RPMI7951 (cell line): Measurements from ENCODE around the gene MAML3. TPM values are rescaled to one million over a fixed set of nuclear protein-coding genes. Genes with fewer than 3 reads are reported as not detected.
A peak's percentile ranks its signal among the peaks of the same experiment; 100 is the strongest.

Experiments
- DNase-seq: peaks from one replicate; pipeline ENCODE4 v3.0.0-alpha.2; 2012; ENCODE audit warnings: low read depth
- total RNA-seq: library from RNA; depleted of rRNA; stranded (reverse); fragments of >200 nt; shearing (Covaris generic); gene quantifications from 2 replicates; pipeline ENCODE4 v1.2.3, GENCODE V29; 2014

Gene MAML3
- total RNA-seq, 1 experiment from 2014 or later = 3.2 TPM

DNA sequence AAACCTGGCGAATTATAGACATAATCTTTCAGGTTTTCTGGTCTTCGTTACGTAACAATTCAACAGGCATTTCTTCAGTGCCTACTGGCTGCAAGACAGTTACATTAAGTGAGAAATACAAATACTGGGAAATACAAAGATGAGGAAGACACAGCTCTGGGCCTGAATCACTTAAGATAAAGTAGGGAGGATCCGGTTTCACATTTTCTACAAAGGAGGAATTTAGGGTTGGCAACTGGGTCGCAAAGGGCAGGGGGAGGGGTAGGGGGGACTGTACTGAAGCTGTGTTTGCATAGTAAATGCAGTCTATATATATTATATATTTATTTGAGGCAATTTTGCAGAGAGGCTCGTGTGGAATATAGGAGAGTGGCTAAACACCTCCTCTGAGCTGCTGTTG is 107.4 kb downstream of the MAML3 start:
- DNase-seq = no peak

GRCh38 chr4:140046016-140046415 is 108.0 kb downstream of the MAML3 start:
- no peak for DNase-seq

- peak; percentile 3 for DNase-seq
Measured at GRCh38 chr4:140044337-140044902, 109.6 kb downstream of the MAML3 start.

- DNase-seq = no peak
Measured at GRCh38 chr4:140042634-140043033, 111.3 kb downstream of the MAML3 start.

DNA sequence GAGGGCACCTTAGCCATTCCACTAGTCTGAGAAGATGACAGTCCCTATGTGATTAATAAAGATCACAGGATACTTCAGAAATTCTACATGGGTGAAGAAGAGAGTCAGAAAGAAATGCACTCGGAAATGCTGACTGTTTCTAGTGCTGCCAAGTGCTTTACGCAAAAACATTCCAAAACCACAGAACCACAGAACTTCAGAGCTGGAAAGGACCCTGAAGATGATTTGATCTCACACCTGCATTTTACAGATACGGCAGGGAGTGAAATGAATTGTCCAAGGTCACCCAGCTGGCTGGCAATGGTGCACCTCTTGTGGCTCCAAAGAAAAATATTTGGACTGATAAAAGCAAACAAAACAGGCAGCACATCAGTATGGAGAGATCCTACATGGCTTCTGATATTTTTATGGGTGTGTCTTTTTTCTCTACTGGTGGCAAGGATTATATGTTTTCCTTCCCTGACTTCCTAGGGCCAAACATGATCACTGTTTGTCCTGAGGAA is 115.9 kb downstream of the MAML3 start:
- DNase-seq = peak; percentile 63

GRCh38 chr4:140037353-140038030 is 116.5 kb downstream of the MAML3 start:
- DNase-seq = peak; percentile 79

GRCh38 chr4:140031706-140032105 is 122.3 kb downstream of the MAML3 start:
- DNase-seq = no peak

GRCh38 chr4:140031061-140031460 is 122.9 kb downstream of the MAML3 start:
- DNase-seq = no peak

GRCh38 chr4:140028676-140029517 is 125.1 kb downstream of the MAML3 start:
- DNase-seq = no peak

- DNase-seq = no peak
Measured at GRCh38 chr4:140028101-140028500, 125.9 kb downstream of the MAML3 start.

DNA sequence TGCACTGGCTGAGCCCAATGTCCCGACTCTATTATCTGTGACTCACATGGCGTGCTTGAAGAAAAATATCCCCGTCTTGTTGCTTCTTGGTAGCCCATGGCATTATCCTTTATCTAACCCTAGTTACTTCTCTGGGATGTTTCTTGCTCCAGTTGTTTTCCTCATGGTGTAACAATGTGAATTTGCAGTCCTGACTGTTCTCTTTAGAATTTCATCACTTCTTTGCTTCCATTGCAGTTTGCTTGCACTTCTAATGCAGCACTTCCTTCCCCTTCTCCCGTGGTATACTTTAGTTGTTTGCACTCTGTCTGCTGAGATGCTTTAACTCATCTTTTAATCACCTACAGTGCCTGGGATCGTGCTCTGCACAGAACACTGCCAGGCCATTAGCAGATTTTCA is 126.9 kb downstream of the MAML3 start:
- no peak for DNase-seq

- DNase-seq = no peak
Measured at GRCh38 chr4:140025470-140025869, 128.5 kb downstream of the MAML3 start.

DNA sequence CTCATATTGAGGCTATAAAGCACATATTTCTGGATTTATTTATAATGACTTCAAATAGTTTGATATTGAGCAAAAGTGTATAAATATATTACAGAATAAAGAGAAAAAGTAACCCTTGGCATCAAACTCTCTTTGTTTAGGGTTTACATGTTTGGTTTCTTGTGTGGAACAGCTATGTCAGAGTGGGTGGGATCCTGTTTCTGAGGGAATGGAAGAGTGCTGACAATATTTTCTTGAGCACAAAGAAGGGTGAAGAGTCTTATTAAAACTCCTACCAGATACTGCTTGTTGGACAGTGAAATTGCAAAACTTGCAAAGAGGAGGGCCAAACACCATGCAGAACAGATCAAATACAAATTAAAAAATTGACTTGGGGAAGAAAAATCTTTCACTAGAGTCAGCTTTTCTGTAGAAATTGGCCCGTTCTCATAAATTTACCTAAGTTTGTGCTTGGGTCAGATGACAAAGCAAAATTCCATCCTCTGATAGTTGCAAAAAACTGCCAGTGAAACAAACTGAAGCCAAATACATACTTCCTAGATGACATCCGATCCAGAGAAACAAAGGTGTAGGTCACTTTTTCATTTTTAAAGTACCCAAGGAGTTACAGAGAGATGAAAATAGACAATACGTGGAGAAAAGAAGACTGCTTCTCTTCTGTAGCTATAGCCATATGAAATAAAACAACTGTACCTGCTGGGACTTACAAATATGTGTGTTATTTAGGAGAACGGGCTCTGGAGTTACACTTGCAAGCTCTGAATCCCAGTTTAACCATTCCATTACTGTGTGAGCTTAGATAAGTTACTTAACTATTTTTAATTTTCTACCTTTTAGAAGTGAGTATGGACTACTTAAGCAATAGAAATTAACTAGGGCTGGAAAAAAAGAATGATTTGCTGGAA is 133.3 kb downstream of the MAML3 start:
- DNase-seq = no peak

DNA sequence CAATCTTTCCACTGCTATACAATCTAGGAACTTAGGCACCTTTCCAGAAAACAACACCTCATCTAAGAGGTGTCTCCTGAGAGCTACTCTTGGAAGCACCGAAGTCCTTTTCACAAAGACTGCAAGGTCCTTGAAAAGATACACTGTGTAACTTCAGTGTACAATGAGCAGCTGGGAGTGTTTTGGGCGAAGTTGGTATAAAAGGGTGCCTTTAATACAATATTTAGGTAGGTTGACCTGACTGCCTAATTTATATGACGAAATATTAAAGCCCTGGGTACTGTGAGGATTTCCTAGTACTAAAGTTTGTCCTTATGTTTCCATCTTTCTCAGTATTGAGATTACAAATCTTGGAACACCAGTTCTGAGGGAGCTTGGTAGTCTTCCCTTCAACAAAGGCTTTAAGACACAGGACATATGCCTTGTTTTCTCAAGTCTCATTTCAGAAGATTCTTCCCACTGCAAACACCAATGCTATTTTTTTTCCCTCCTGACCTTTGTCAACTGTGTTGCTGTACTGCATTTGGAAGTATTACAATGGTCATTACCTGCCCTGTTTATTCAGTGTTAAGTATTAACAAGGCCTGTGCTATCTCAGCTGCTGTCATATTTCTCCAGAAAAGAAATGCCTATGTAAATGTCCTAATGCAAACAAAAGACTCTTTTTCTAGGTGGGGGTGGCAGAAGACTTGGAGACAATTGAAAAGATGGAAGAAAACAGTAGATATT is 134.2 kb downstream of the MAML3 start:
- DNase-seq = no peak

DNA sequence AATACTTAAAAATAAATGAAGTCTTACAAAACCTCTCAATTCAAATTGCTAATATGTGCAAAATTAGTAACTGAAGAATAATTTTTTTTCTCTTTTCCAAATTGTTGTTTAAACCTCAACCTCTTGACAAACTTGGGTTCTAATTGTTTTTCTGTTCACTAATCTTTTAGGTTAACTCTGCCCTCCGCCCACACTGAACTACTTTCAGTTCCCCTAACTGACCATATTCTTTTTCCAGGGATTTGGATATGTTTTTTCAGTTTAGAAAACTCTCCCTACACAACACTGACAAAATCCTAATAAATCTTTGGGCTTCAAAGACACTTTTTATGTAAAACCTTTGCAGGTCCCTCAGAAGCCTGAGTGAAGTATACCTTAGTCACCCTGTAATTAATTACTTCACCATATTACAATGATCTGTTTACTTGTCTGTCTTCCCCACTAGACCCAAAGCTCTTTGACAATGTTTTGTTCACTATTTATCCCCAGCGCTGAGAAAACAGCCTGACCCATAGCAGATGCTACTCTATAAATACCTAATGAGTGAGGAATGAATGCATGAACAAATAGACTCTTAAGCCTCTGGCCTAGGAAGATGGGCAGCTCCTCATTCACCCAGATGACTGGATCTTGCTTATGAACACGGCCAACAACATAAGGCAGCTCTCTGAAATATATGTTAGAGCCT is 134.9 kb downstream of the MAML3 start:
- DNase-seq = no peak

DNA sequence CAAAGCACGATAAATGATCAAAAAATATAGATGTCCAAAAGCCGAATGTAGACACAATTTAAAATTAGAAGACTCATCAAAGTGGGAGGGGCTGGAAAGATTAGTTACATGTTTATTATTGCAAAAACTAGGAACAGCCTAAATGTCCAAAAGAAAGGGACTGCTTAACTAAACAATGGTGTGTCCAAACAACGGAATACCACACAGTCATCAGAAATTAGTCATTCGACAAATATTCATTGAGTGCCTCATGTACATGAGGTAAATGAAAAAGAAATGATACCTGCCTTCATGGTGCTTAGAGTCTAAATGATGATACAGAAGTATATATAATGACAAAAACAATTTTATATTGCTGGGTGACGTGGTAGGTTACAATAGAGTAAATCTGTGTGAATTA is 139.7 kb downstream of the MAML3 start:
- DNase-seq = no peak

DNA sequence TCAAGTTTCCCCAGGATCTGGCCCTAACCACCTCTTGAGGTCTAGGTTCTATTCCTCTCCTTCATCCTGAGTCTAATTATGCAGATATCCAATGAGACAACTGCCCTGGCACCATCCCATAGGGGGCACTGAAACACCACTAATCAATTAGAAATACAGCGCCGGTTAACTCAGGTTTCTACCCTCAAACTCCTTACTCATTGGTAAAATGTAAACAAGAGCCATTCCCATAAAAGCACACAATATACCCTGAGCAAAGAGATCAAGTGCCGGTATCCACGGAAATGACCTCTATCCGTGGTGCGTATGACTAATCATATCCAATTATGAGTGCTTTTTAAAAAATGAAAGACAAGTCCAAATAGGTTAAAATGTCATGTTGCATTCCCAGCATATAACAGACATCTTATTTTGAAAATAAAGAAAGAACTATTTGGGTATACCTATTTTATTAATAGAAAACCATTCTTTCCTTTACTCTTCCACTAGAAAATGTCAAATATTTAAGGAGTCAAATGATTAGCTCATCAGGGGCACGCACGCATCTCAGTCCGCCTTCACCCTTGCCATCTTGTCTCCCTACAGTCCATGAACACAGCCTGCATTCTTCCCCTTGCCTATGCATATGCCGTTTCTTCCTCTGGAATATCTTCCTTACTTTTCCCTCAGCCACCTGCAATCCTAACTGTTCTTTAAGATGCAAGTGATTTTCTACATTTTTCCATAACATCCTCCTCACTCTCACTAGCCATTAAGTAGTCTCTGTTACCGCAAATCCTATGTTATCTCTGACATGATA is 141.1 kb downstream of the MAML3 start:
- peak; percentile 70 for DNase-seq

DNA sequence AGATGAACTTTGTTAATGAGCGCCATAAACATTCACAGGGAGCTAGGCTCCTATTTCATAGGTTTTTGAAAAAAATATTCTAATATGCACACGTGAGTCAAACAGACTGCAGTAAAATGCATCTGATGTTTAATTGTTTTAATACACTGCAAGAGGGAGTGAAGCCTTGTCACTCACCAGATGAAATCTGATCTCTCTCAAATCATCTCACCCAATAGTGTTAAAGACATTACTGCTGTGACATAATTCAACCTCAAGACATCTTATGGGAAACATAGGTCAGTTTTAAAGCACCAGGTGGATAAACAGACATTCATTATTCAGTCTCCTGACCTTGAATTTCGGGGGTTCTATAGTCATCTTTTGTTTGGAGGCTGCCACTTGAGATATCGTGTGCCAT is 148.3 kb downstream of the MAML3 start:
- DNase-seq = no peak

DNA sequence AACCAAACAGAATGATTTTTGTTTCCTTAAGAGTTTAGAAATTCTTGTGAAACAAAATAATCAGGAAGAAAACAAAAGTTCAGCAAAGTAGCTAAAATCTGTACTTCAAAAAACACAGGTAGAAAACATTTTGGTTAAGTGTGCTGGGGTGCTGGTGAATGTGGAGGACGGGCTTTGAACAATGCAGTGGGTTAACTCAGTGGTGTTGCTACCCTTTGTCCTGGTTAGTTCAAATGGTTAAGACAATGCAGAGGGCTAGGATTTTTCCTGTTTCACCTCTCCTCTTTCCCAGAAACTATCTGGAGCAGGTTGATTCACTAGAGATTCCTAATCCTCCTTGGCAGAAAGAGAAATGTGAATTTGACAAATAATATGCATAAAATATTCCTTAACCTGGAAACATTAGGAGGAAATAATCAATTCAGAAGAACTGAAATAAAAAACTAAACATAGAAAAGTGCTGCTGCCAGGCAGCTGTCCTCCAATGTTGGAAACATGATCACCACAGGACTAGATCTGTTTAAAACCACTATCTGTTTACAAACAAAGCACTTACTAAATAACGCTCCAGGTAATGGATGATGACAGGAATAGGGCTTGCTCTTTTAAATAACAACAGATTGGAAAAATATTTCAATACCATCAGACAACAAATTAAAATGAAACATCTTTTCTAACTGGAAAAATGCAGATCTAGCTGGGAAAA is 148.9 kb downstream of the MAML3 start:
- DNase-seq = no peak
